OCI-M2 (cell line): ENCODE data around the gene TEX50.
"Not testable (repeated sequence)": the region's sequence is repeated elsewhere in the genome, so short reads cannot be mapped to it uniquely, and the experiment has no call there.

Experiments
- DNase-seq: peaks from one replicate; lab custom pipeline; 2025; ENCODE audit not compliant: unreplicated experiment; lab: John Stamatoyannopoulos, UW

Gene TEX50

GRCh38 chr1:173635116-173635515 lies at the start of gene TEX50:
TEX50 (plus strand) TSS chr1:173635338; CDS start chr1:173635522, 184 bp downstream.
- no peak for DNase-seq

- DNase-seq: no peak
These were observed 44.6 kb upstream of the TEX50 start for GRCh38 chr1:173590557-173590956.

GRCh38 chr1:173591138-173591537 lies 44.0 kb upstream of the TEX50 start:
- not testable (repeated sequence) for DNase-seq

- DNase-seq: no peak
These were observed 38.9 kb upstream of the TEX50 start for GRCh38 chr1:173596097-173596825.

GRCh38 chr1:173601588-173601987 lies 33.5 kb upstream of the TEX50 start:
- DNase-seq: no peak

GRCh38 chr1:173603056-173603591 lies 32.0 kb upstream of the TEX50 start, which contains the start of gene SLC9C2:
SLC9C2 (minus strand) TSS chr1:173603072; CDS start chr1:173601776, 1,296 bp downstream.
- DNase-seq: no peak

GRCh38 chr1:173608503-173609216 lies 26.5 kb upstream of the TEX50 start:
- DNase-seq: no peak

GRCh38 chr1:173613086-173613485 lies 22.1 kb upstream of the TEX50 start:
- not testable (repeated sequence) for DNase-seq

- no peak for DNase-seq
These were observed 18.3 kb upstream of the TEX50 start for GRCh38 chr1:173616859-173617258.

GRCh38 chr1:173627269-173627668 lies 7.9 kb upstream of the TEX50 start:
- DNase-seq: no peak

- DNase-seq: no peak
These were observed 6.2 kb upstream of the TEX50 start for GRCh38 chr1:173628888-173629287.

- DNase-seq: not testable (repeated sequence)
These were observed 2.3 kb downstream of the TEX50 start for GRCh38 chr1:173637236-173638042.

- DNase-seq: no peak
These were observed 3.2 kb downstream of the TEX50 start for GRCh38 chr1:173638043-173639021.

GRCh38 chr1:173639102-173639501 lies 4.0 kb downstream of the TEX50 start:
- no peak for DNase-seq

GRCh38 chr1:173642450-173643139 lies 7.5 kb downstream of the TEX50 start:
- DNase-seq: not testable (repeated sequence)

- DNase-seq: no peak
These were observed 11.5 kb downstream of the TEX50 start for GRCh38 chr1:173646656-173647055.

GRCh38 chr1:173648880-173649605 lies 13.9 kb downstream of the TEX50 start:
- DNase-seq: no peak

GRCh38 chr1:173660306-173660705 lies 25.2 kb downstream of the TEX50 start:
- DNase-seq: no peak

- no peak for DNase-seq
These were observed 26.1 kb downstream of the TEX50 start for GRCh38 chr1:173661271-173661670.
